Left ventricle myocardium superior (tissue), 1 donor: ENCODE measurements around the gene TTC32. TPM values are rescaled to one million over a fixed set of nuclear protein-coding genes. Genes with fewer than 3 reads are reported as not detected.
"Not testable (repeated sequence)": the region's sequence is repeated elsewhere in the genome, so short reads cannot be mapped to it uniquely, and the experiment has no call there.

Experiments
- ATAC-seq: fragments of 200-7000 bp; cut with Tn5 transposase; one replicate; pipeline ENCODE4 v1.9.1; 2020; ENCODE audit warnings: mild to moderate bottlenecking, moderate library complexity
- DNase-seq: peaks from one replicate; pipeline ENCODE4 v3.0.0-alpha.2; 2020
- intact Hi-C: fragments of 100-400 bp; cut with micrococcal nuclease; formaldehyde crosslinking; loops from one replicate; pipeline ENCODE4 v1.11.0; 2022
- total RNA-seq: library from RNA; stranded (reverse); fragmentation: NEBNext Ultra II Directional; extraction: Animal tissue kit (Norgen Biotek cat#: 25700); gene quantifications from one replicate; pipeline ENCODE4 v1.2.1, GENCODE V29; 2021
- donor health status: DM: no; HTN: yes; CAD: no; lungs with severe emphysema.

TTC32 gene
- total RNA-seq, 1 donor from 2014 or later = 4.0 TPM

DNA sequence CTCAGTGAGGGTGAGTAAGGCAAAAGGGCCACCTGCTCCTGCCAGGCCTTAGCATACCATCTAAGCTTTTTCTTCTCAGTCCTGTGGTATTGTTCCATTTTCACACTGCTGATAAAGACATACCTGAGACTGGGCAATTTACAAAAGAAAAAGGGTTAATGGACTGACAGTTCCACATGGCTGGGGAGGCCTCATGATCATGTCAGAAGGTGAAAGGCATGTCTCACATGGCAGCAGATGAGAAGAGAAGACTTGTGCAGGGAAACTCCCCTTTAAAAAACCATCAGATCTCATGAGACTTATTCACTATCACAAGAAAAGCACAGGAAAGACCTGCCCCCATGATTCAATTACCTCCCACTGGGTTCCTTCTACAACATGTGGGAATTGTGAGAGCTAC, 21.6 kb downstream of the TTC32 start:
- DNase-seq, ATAC-seq, intact Hi-C loops: not testable (repeated sequence)

DNA sequence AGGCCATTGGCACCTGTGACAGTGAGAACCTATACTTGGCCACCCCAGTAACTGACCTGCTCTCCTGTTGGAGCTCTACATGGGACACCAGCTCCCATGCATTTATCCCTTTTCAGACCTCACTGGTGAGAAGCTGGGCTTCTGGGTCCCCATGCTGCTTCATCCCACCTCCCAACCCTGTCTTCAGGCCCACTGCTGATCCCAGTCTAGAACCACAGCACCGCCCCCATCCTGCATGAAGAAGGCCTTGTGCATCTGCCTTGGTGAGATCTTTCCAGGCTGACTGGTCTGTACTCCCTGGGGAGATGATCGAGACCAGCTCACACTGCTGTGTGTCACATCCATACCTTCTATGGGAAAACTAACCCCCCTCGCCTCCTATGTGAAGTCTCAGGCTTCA, 22.7 kb downstream of the TTC32 start:
- intact Hi-C loops = no loop called here
- no peak for ATAC-seq
- DNase-seq = no peak

DNA sequence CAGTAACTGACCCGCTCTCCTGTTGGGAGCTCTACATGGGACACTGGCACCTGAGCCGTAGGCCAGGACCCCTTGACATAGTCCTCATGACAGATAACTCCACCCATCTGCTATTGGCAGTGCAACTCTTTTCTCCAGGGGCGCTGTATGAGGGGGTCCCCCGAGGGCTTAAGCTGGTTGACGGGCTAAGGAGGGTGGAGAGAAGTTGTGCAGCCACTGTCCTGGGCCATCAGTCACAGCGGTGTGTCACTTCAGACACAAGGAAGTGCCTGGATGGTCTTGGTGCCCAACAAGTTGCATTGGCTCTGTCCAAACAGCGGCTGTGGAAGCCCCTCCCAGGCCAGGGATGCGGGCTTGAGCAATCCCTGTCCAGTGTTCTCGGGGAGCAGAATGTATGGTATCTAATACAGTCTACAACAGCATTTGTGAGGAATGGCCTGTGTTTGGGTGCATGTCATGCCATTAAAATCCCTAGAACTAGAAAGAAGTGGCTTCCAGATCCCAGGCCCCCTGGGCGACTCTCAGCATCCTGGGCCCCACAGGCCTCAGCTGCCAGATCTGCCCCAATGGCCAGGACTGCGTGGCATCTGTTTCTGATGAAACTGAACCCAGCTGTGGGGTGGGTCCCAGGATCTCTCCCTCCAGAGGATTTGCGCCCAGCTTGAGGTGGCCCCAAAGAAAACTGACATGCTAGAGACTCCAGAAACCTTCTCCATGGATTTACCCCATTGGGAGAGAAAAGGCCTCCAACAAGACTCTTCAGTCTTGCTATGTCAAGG, 23.3 kb downstream of the TTC32 start:
- DNase-seq (no peak), ATAC-seq (no peak)
- intact Hi-C loops = no loop called here

DNA sequence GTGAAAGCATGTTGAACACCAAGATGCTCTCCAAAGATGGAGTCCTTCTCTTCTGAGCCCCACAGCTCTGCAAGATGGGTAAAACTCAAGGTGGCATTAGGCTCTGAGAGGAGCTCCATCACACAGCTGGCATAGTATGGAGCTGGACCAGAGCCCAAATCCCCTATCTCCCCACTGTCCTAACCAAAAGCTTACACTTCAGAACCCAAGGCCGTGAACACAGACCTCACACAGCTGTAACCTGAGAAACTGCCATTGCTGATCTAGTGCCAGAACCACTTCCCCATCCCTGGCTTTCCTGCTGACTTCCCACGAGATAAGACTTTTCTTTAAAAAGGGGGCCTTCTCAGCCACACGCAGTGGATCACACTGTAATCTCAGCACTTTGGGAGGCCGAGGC, 25.0 kb downstream of the TTC32 start:
- DNase-seq (no peak), ATAC-seq (no peak)
- intact Hi-C loops = no loop called here

DNA sequence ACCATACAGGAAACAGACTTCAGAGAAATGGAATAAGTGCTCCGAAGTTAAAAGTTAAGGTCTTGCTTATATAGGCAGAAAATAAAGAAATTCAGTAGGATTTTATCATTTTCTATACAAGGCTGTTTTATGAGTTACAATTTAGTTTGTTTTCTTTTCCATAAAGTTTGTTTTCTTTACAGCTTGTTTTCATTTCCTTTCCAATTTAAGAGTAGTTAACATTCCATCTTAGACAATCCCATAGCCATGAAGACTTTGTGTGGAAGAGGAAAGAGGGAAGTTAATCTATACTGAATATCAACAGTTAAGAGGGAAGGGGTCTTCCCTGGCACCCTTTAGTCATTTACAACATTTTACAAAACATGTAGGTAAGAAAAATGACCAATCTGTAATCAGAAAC, 26.5 kb downstream of the TTC32 start:
- DNase-seq = no peak
- intact Hi-C loops = no loop called here
- ATAC-seq = no peak

DNA sequence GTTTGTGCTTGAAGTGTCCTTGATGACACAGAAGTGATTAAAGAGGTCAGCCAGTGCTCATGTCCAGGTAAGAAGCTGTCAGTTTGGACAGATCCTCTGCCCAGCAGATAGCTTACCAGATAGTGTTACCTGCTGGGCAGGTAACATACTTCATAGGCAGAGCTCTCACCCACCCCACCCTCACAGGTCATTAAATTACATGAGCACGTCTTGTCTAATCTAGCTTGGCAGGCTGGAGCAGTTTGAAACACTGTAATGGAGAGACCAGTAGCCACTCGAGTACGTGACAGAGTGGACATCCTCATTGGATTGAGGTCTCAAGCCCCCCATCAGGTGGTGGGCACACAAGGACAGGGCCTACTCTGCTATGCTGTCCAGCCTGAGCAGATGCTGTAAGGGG, 27.1 kb downstream of the TTC32 start:
- no peak for DNase-seq
- intact Hi-C loops = no loop called here
- ATAC-seq = no peak

DNA sequence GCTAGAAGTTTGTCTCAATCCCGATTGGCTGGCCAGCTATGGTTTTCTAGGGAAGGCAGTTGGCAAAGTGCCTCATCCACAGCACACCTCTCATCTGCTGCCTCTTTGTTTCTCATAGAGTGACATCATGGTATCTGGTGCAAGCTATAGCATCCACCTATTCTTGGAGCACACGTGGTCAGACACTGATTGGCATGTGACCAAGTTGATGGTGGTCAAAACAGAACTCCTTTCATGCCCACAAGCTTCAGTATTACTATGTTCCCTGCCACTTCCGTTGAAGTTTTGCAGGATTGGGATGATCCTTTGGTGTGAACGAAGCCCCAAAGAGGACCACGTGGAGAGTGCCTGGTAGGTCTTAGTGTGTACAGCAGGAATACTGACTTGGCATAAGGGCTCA, 28.8 kb downstream of the TTC32 start:
- ATAC-seq = no peak
- intact Hi-C loops = no loop called here
- no peak for DNase-seq

DNA sequence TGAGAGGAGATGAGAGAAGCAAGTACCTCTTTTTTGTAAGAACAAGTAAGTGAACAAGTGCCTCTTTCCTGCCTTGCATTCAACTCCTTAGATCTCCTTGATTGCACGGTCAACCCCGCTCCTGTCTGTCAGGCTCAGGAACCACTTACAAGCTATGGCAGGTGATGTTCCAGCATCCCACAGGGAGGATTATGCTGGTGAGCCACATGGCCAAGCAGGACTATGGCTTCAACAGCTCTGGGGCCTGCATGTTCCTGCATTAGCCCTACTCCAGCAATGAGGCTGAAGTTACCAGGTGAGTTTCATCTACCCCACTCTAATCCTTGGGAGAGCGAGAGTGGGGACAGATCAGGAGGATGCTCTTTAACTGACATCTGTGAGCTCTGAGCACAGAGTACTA, 29.5 kb downstream of the TTC32 start:
- ATAC-seq (no peak), DNase-seq (no peak)
- intact Hi-C loops = no loop called here

DNA sequence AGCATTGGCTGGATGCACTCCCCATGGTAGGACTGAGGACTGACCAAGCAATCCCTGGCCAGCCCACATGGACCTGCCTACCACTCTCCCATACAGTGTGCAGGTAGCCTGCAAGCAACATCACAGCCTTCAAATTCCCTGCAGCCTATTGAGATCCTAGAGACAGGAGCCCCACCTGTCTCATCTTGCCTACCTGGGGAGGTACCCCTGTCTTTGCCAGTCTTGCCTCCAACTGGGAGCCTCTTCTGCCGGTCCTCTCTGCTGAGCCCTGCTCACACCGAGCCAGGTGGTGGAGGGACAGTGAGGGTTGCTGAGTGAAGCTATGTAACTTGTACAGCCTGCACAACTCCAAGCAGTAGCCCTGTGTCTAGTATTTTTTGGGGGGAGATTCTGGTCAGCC, 29.9 kb downstream of the TTC32 start:
- ATAC-seq (no peak), DNase-seq (no peak)
- intact Hi-C loops = no loop called here

DNA sequence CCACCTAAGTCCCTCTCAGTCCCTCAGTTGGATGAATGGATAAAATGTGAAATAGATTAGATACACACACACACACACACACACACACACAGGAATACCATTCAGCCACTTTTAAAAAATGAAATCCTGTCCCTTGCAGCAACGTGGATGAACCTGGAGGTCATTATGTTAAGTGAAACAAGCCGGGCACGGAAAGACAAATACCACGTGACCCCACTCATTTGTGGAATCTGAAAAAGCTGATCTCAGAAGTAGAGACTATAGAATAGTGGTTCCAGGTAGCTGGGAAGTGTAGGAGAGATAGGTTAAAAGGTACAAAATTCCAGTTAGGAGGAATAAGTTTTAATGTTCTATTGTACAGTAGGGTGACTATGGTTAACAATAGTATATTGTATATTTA, 31.0 kb downstream of the TTC32 start:
- intact Hi-C loops = no loop called here
- ATAC-seq (no peak), DNase-seq (no peak)

DNA sequence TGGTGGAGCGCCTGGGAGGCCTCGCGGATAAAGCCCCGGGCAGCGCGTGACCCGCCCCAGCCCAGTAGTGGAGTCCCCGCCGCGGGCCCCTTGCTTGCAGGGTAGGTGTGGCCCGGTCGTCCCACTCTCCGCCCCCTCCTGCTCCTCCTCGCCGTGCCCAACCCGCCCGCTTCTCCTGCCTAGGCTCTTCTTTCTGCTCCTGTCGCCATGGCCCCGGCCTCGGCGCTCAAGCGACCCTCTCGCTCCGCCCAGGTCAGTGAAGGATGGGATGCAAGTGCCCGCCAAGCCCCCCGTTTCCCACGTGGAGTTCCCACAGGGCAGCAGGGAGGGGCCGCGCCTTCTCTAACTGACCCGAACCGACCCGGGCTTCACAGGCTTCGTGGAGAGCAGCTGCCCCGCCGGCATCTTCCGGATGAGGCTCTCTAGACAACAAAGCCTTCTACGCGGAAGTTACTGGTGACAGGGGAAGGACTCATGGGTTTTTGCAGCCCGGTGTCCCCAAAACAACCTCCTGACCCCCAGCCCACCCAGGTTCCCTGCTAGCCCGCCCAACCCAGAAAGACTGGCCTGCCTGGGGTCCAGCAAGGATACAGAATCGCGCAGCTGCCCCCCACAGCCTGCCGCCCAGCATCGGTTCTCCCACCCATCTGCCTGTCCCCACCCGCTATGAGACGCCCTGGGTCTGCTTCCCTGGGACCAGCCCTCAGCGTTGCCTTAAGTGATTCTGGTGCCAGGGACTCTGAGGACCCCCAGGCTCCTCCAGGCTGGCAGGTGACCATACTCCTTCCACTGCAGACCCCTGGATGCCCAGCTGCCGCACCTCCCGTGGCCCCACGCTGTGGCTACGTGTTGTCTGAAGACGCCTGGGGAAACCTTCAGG, 32.8 kb downstream of the TTC32 start:
- ATAC-seq (peak; percentile 86), DNase-seq (peak; percentile 78)
- intact Hi-C loops = no loop called here

DNA sequence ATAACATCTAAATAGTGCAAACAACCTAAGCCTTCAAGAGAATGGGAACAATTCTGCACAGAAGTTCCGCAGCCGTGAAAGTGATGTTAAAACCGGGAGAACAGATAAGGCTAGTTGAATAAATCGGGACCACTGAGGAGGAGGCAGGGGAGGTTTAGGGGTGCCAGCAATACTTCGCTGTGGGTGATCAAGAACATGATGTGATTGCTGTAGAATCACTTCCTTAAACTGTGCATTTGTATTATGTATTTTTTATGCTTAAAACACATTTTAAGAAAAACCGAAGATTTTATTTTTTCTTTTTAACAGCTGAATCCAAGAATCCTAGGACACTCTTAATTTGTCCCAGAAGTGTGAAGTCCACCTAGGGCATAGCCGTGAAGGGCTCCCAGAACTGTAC, 33.6 kb downstream of the TTC32 start:
- intact Hi-C loops = no loop called here
- DNase-seq (no peak), ATAC-seq (no peak)

DNA sequence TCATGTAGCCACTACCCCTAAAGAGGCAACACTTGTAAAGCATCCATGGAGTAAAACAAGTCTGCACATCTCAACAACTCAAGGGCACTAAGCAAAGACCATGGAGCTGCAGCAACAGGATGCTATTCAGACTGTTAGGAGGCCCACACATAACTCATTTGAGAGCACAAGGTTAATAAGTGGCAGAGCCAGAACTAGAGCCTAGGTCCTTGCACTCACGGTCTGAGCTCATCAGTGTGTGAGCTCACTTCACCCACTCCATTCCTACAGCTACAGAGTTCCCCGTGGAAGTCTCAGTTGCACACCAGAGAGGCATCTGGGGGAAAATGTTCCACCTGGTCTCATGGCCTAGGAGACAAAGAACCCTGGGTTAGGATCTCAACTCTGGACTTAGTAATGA, 35.0 kb downstream of the TTC32 start:
- intact Hi-C loops = no loop called here
- no peak for ATAC-seq
- DNase-seq = no peak

DNA sequence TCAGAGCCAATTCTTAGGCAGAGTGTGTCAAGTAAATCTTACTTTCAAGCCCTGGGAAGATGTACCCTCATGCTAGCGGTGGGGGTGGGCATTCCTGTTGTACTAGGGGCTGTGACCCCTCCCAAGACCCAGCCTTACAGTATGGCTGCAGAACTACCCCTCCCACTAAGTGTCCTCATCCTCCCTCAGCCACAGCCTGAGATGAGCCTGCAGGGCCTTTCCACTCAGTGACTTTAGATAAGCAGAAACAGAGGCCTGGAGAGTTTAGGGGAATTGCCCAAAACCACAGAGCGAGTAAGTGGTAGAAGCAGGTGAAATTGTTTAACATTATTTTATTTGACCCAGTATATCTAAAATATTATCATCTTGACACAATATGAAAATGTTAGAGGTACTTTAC, 36.6 kb downstream of the TTC32 start:
- intact Hi-C loops = no loop called here
- no peak for ATAC-seq
- no peak for DNase-seq

DNA sequence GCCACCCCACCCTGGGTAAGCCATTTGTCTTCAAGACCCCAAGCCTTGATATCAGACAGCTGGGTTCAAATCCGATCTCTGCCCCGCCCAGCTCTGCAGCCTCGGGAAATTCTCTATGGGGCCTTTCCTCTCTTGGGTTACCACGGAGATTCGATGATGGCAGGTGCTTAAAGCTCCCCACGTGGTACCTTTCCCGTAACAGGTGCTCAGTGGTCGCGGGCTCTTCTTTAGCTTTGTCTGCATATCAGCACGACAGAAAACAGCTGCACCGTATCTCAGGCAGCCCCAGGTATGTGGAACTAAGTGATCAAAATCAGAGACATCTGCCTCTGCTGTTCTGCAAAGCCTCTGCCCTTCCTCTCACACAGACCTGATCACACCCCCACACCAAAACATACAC, 37.4 kb downstream of the TTC32 start:
- no peak for ATAC-seq
- intact Hi-C loops = loop anchor here (5.0 kb wide), 2 partner anchors 502 to 1342 kb away; no protein-coding TSS in a partner anchor

DNA sequence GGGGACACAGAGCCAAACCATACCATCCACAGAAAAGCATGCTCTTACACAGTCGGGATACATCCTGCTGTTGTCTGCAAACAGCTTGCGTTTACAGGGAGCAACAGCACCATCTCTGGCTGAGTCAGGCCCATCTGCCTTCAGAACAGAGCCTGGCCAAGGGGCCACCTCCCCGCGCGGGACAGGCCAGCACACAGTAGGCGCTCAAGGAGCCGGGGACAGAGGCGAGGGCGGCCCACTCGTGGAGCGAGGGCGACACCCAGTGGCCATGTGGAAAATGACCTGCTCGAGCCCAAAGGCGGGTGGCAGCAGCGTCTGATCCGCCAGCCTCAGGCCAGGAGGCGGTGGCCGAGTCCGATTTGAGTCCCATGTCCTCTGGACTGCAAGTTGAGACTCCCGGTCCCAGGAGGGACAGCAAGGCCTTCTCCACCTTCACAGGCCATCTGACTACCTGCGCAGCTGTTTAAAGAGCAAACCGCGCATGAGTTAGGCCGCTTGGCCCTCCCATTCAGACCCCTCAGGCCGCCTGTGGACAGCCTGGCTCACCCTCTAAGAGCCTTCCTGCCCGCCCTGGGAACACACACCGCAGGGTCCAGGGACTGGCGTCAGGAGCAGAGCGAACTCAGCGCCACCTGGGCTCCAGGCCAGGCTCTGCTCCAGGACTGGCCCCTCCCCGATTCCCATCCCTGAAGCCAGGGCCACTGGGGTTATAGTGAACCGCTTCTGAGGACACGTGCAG, 38.3 kb downstream of the TTC32 start:
- ATAC-seq (peak; percentile 89), DNase-seq (peak; percentile 84)
- intact Hi-C loops = loop anchor here (5.0 kb wide), 2 partner anchors 501 to 1341 kb away; no protein-coding TSS in a partner anchor

More for the DNA sequence above, 37.4 kb downstream of the TTC32 start:
- no peak for DNase-seq

DNA sequence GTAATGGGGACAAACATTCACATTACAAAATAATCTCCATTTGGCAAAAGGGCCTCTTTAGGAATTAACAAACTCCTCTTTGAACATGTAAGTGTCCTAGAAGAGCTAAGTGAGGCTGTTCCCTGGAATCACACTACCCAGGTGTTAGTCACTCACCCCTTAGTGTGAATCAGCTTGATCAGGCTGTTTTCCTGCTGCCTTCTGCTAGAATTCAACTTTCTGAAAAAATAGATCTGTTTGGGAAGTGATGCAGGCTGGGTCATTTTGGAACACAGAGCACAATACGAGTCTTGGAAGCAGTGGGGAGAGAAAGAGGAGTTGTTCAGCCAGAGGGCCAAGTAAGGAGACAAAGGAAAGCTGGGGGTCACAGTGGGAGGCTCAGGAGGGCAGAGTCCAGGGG, 40.0 kb downstream of the TTC32 start:
- no peak for ATAC-seq
- intact Hi-C loops = loop anchor here (5.0 kb wide), 2 partner anchors 500 to 1340 kb away; no protein-coding TSS in a partner anchor
- DNase-seq = no peak

DNA sequence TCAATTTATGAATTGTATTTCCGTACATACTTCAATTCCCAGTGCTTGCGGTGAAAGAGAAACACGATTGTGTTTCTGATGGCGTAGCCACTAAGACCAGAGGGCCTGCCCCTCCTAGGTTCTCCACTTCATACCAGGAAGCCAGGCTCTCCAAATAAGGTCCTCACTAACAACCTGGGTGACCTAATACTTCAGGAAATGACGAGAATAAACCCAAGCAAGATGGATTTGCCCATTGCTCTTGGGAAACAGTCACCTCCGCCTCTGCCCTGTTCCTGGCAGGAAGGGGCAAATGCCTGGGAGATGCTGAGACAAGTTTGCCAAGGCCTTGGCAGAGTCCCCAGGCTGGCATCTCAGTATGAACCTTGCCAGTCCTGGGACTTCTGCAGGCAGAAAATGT, 41.8 kb downstream of the TTC32 start:
- intact Hi-C loops = loop anchor here (5.0 kb wide), 2 partner anchors 498 to 1338 kb away; no protein-coding TSS in a partner anchor
- peak; percentile 60 for ATAC-seq
- DNase-seq = peak; percentile 72

DNA sequence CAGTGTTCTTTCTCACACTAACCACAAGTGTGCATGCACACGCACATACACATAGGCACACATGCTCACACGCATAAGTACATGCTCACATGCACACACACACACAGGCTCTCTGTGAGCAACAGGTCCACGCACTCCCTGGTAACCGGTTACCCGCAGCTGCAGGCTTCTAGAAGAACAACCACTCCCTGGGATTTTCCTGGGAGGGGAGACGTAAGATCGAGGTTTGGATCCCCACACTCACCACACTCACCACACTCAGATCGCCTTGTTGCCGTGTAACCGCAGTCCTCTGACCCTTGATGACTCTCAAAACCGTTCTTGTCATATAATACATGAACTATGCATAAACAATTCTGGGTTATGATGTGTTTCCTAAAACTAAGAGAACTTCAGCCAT, 42.2 kb downstream of the TTC32 start:
- DNase-seq = no peak
- intact Hi-C loops = no loop called here
- ATAC-seq = no peak

DNA sequence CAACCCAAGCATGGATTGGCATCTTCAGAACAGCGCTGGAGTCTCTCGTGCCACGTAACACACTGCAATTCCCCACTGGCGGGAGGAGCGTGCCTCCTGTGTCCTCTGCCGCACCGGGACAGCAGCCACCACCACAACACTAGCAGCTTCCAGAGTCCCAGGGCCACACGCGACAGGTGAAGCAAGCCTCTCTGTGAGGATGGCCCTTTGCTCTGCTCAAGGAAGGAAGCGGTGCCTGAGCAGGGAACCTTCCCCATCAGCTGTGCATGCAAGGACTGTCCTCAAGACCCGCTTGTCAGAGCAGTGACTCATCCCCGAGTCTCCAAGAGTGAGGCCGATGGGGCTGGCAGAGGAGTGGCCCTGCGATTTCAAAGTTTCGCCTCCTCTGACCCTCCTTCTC, 44.0 kb downstream of the TTC32 start:
- no peak for DNase-seq

More for the DNA sequence above, 44.0 kb downstream of the TTC32 start:
- intact Hi-C loops = no loop called here
- no peak for ATAC-seq
